ENCODE results near the gene TEAD1. TPM values are rescaled to one million over a fixed set of nuclear protein-coding genes. Genes with fewer than 3 reads are reported as not detected.

TEAD1 gene
- polyA plus RNA-seq, 1 experiment = 113 TPM

DNA sequence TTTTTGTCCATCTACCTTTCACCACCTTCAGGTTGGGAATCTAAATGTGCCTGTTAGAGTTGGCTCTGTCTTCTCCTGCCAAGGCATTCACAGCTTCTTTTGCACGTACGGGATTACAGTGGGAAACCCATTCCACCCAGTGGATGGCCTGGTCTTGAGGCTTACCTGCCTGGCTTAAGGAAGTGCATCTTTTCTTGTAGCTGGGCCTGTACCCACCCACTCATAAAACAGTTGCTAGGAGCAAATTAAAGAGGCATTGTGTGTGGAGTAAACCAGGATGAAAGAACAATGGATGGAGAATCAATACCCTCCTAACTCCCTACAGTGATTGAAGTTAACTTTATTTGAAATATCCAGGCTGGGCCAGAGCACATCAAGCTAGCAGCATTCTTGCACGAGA lies 71.6 kb downstream of the TEAD1 start:
- POLR2A ChIA-PET = no interaction called here
- DNase-seq (ENCODE audit: low read depth, low spot score) = no peak
- TF ChIP-seq CTCF (IDR thresholded peaks at IDR 0.05; ENCODE audit: low read depth, low read length) = no peak
- CTCF ChIA-PET = interaction anchor here (0.9 to 1.5 kb wide), 3 partner anchors 10 to 42 kb away, joined by 3 read pairs; no protein-coding TSS in a partner anchor
- H3K27ac ChIP-seq (ENCODE audit: low read depth, low read length) = no peak overlapping the region
- H3K4me3 ChIP-seq (ENCODE audit: low read depth, low read length) = no peak overlapping the region
- no peaks in the 10 kb centered on the region for H3K9me3 ChIP-seq (ENCODE audit: control insufficient read depth, insufficient read depth, low read length)
- H3K27me3 ChIP-seq (ENCODE audit: control insufficient read depth, insufficient read depth, low read length) = no peaks in the 10 kb centered on the region

- no peaks in the 10 kb centered on the region for H3K27me3 ChIP-seq (ENCODE audit: control insufficient read depth, insufficient read depth, low read length)
- no peaks in the 10 kb centered on the region for H3K9me3 ChIP-seq (ENCODE audit: control insufficient read depth, insufficient read depth, low read length)
- ChIA-PET CTCF (interaction anchor here (1.0 to 1.5 kb wide), 4 partner anchors 9 to 415 kb away, joined by 3 to 10 read pairs (median 4); no protein-coding TSS in a partner anchor), POLR2A (interaction anchor here (0.5 to 1.0 kb wide), 2 partner anchors 53 to 69 kb away, joined by 3 to 5 read pairs; no protein-coding TSS in a partner anchor)
- peak overlapping the region; percentile 55 for H3K27ac ChIP-seq (ENCODE audit: low read depth, low read length)
- no peak overlapping the region for H3K4me3 ChIP-seq (ENCODE audit: low read depth, low read length)
- peak; percentile 27; the same call in 1 of the 2 replicates for TF ChIP-seq CTCF (IDR thresholded peaks at IDR 0.05; ENCODE audit: low read depth, low read length)
- peak; percentile 84 for DNase-seq (ENCODE audit: low read depth, low spot score)
Measured at GRCh38 chr11:12746593-12747097, 72.4 kb downstream of the TEAD1 start.

DNA sequence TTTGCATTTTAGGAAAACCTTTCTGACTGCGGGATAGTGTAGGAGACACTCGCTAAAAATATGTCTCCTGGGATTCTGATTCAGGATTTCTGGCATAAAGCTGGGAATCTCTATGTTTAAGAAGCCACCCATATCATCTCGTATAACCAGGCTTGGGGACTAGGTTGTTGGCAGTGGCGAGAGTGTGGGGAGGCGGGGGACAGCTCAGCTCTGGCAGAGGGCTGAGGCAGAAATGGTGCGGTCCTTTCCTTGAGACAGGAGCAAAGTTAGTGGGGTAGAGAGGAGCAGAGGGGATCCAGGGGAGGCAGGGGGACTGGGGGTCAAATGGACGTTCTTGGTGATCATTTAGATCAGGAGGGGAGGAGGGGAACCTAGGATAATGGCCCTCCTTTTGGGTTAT lies 74.3 kb downstream of the TEAD1 start:
- H3K4me3 ChIP-seq (ENCODE audit: low read depth, low read length) = no peak overlapping the region
- TF ChIP-seq CTCF (IDR thresholded peaks at IDR 0.05; ENCODE audit: low read depth, low read length) = no peak
- no peak for DNase-seq (ENCODE audit: low read depth, low spot score)
- H3K27me3 ChIP-seq (ENCODE audit: control insufficient read depth, insufficient read depth, low read length) = no peaks in the 10 kb centered on the region
- ChIA-PET CTCF (no interaction called here), POLR2A (no interaction called here)
- no peak overlapping the region for H3K27ac ChIP-seq (ENCODE audit: low read depth, low read length)
- no peaks in the 10 kb centered on the region for H3K9me3 ChIP-seq (ENCODE audit: control insufficient read depth, insufficient read depth, low read length)

GRCh38 chr11:12749442-12749841 lies 75.2 kb downstream of the TEAD1 start:
- DNase-seq (ENCODE audit: low read depth, low spot score) = no peak
- ChIA-PET POLR2A (no interaction called here), CTCF (no interaction called here)
- no peaks in the 10 kb centered on the region for H3K9me3 ChIP-seq (ENCODE audit: control insufficient read depth, insufficient read depth, low read length)
- no peak overlapping the region for H3K4me3 ChIP-seq (ENCODE audit: low read depth, low read length)
- no peak overlapping the region for H3K27ac ChIP-seq (ENCODE audit: low read depth, low read length)
- TF ChIP-seq CTCF (IDR thresholded peaks at IDR 0.05; ENCODE audit: low read depth, low read length) = no peak
- H3K27me3 ChIP-seq (ENCODE audit: control insufficient read depth, insufficient read depth, low read length) = no peaks in the 10 kb centered on the region

DNA sequence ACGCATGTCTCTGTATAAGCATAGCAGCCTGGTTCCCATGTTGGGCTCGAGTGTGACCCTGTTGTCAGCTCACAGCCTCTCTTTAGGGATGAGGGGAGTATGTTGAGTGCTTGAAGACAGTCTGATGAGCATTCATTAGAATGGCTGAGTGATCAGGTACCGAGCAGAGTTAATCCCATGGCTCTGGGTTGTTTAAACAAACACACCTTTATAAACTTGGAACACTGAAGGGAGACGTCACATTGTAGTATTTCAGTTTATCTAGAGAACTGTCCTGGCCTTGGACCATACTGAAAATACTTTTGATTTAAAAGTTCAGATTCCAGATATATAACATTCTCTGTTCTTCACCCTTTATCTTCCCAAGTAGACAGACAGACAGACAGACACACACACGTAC lies 76.0 kb downstream of the TEAD1 start:
- Histone ChIP-seq H3K9me3 (ENCODE audit: control insufficient read depth, insufficient read depth, low read length) (no peaks in the 10 kb centered on the region), H3K27me3 (ENCODE audit: control insufficient read depth, insufficient read depth, low read length) (no peaks in the 10 kb centered on the region), H3K27ac (ENCODE audit: low read depth, low read length) (no peak overlapping the region), H3K4me3 (ENCODE audit: low read depth, low read length) (no peak overlapping the region)
- ChIA-PET POLR2A (no interaction called here), CTCF (no interaction called here)
- DNase-seq (ENCODE audit: low read depth, low spot score) = no peak
- no peak for TF ChIP-seq CTCF (IDR thresholded peaks at IDR 0.05; ENCODE audit: low read depth, low read length)

Data from AG04450 (cell line).